Astrocyte of the hippocampus (primary cell): ENCODE data around the gene SHROOM2.
"Not testable (repeated sequence)": the region's sequence is repeated elsewhere in the genome, so short reads cannot be mapped to it uniquely, and the experiment has no call there.

Source experiments
- DNase-seq: peaks from one replicate; pipeline ENCODE4 v3.0.0; 2011; ENCODE audit warnings: low read depth, low spot score

SHROOM2 gene

DNA sequence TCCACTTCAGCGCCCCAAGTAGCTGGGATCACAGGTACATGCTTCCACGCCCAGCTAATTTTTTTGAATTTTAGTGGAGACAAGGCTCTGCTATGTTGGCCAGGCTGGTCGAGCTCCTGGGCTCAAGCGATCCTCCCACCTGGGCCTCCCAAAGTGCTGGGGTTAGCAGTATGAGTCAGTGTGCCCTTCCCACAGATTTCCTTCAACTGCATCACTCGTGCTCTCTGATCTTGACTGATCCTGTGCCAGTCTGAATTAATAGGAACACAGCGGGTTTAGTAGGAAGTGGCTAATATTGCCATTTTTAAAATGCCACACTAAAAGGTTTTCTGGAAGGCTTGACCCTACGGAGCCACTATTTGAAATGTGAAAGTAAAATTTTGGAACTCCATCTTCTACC, 4.3 kb upstream of the SHROOM2 start:
- DNase-seq: no peak

DNA sequence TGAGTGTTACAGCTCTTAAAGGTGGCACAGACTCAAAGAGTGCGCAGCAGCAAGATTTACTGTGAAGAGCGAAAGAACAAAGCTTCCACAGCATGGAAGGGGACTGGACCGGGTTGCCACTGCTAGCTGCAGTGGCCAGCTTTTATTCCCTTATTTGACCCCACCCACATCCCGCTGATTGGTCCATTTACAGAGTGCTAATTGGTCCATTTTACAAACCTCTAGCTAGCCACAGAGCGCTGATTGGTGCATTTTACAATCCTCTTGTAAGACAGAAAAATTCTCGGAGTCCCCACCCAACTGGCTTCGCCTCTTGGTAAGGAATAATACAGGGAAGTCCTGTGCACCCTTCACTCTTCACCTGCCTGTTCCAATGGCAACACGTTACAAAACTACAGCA, 1.9 kb upstream of the SHROOM2 start:
- no peak for DNase-seq

DNA sequence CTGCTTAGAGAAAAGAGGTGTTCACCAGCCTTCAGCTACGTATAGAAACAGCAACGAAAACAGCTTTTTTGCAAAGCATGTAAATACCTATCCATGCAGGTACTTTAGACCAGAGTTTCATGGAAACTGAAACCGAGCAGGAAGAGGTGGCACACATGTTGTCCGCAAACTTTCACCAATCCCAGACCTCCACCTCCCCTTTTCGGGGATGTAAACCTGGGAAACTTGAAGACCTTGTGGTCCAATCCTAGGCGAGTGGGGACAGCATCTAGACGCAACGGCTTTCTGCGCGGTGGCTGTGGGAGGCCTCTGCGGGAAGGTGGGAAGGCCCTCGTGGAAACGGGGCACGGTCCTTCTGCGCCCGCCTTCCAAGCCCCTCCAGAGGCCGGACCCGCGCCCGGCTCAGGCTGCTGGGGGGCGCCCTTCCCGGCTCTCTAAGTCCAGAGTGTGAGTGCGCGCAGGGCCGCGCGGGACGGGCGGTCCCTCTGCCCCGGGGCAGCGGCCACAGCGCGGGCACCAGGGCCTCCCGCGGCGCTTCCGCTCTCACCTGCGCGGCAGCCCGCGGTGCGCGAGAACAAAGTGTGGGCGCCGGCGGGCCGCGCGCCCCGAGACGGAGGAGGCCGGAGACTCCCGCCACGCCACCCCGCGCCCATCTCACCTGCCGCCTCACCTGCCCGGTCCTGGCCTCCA, 830 bp upstream of the SHROOM2 start:
- DNase-seq: no peak

DNA sequence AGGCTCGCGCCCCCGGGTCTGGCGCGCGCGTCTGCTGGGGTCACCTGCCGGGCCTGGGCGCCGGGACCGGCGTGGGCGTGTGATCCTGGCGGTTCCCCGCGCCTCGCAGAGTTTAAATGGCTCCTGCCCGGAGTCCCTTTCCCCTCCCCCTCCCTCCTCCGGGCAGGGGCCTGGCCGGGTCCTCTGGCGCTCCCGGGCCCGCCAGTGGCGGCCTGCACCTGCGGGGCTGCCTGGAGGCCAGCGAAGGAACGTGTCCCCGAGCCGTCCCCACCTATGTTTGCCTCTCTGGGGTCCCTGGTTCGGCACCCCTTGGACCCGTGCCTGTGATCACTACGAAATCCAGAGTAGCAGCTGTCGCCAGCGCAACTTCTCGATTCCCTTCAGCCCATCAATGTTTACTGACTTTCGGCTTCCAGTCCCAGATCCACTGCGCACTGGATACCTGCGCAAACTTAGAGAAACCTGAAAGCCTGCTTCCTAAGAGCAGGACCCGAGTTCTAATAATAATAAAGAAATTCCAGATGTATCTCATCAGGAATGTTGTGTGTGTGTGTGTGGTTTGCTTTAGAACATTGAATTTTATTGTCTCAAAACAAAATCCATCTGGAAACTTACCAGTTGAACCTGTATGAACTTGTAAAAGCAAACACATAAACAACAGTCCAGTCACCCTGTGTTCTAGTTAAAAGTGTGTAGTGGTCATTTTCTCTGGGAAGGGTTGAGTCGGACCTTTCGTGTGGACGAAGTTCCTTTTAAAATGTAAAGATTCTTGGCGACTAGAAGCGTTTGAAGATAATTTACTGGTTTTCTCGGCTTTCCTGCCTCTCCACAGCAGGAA, 788 bp downstream of the SHROOM2 start:
- peak; percentile 19 for DNase-seq

DNA sequence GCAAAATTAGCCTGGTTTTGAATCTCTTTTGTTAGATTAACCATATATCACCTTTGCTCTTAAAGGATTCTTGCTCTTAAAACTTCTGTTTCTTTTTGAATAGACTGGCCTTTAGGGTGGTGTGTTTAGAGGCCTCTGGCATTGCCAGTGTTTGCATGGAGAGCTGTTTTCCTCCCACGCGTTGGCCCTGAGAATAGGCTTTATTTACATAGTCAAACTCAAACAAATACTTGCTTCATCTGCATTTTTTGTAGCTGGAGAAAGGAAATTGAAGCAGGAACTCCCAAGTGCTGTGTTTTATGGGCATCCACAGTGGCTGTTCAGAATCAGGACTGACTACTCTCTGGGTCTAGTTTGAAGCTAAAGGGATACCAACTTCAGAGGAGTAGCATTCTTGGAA, 2.7 kb downstream of the SHROOM2 start:
- no peak for DNase-seq

DNA sequence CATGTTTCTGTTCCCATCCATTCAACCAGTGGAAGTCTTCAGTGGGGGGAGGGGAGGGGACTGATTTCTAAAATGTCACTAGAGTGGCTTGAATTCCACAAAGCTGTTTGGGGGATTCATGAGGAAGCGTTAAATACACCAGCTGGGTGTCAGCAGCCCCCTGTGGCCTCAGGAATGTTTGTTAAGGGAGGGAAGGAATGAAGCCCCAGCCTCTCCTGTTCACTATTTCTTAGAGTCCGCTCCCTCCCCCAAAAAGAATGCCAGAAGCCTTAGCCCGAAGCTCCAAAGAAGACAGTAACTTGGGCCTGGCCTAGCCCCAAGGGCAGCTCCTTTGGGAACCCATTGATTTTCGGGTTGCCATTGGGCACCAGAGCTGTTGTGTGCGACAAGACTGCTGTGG, 3.3 kb downstream of the SHROOM2 start:
- no peak for DNase-seq

DNA sequence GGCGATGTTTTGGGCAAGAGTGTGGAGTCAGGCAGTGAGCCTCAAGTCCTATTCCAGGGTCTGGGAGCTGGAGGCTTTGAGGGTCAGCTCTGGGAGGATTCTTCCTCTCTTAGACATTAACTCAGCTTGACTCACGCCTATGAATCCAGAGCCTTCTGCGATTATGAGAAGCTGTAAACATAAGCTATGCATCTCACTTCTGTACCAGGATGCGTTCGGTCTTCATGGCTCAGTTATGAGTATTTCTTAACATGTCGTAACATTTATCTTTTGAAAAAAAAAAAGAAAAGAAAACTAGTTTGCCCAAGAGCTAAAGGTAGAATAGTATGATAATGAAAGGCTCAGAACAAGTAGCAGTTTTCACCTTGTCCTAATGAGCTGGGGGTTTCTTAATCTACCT, 4.6 kb downstream of the SHROOM2 start:
- DNase-seq: no peak

DNA sequence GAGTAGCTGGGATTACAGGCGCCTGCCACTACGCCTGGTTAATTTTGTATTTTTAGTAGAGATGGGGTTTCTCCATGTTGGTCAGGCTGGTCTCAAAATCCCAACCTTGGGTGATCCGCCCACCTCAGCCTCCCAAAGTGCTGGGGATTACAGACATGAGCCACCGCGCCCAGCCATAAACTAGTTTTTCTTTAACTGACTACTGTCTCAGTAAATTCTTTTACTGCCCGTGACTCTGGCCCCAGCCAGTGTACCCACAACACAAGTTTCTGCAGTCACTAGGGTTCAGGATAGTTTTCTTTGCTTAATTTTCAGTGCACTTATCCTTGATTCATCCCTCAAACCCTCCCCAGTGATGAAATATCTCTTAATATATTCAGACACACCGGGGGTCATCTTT, 8.3 kb downstream of the SHROOM2 start:
- no peak for DNase-seq

DNA sequence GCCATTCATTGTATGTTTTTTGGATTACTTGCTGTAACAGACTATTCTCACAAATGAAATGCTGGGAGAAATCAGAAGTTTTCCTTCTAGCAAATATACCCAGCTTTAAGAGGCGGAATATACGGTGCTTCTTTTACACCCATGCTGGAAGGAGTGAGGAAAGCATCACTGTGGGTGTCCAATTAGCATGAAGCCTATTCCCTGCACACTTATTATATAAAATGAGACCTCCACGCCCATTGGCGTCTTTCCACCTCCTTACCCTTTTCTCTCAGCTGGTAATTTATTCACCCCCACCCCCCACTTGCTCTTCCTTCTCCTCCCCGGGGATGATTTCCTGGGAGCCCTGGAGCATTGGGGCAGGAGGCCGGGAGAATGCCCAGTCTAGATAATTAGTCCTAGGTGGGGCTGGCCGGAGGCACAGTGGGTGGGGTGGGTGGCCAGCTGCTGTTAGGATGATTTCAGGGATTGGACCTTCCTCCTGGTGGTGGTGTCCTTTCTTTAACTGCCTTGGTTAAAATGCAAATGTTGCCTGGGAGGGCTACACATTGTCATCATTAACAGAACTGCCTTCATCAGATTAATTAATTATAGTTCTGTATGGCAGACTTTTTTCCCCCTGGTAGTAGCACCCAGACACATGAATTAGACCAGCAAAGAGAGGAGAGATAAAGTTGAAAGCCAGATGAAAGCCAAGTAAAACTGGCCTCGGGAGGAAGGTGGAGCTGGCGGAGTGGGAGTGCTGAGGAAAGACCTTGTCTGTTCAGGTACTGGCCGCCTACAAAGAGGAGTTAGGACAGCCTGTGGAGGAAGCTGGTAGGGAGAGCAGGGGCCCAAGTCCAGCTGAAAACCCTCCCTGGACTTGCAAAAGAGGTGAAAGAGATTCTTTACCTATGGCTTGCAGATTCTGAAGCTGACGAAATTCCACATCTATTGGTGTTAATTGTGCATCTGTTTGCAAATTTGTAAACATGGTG, 11.4 kb downstream of the SHROOM2 start:
- DNase-seq: no peak

DNA sequence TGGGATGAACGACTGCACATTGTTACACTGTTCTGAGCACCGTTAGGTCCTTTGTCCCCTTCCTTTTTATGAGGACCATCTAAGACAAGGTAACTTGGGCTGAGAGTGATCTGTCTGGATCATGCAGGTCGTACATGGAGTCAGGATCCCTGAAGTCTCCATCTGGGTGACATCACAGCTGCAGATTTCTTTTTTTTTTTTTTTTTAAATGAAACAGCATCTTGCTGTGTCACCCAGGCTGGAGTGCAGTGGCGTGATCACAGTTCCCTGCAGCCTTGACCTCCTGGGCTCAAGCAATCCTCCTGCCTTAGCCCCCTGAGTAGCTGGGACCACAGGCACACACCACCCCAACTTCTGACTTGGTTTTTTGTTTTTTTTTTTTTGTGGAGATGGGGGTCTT, 16.5 kb downstream of the SHROOM2 start:
- DNase-seq: no peak

DNA sequence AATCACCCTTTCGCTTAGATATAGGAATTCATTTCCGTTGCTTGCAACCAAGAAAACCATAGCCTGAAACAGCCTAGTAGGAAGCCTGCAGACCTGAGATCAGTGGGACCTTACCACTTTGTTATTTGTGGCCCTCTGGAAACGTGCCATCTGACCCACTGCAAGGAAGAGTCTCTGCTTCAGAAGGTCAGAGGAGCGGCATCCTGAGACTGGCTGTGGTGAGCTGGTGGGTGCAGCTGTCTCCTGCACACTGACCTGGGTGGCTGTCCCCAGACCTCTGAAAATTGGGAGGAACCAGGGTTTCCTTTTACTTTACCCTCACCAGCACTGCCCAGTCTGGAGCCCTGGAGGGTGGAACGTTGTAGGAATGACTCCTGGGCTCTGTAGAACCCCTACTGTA, 18.2 kb downstream of the SHROOM2 start:
- DNase-seq: no peak

DNA sequence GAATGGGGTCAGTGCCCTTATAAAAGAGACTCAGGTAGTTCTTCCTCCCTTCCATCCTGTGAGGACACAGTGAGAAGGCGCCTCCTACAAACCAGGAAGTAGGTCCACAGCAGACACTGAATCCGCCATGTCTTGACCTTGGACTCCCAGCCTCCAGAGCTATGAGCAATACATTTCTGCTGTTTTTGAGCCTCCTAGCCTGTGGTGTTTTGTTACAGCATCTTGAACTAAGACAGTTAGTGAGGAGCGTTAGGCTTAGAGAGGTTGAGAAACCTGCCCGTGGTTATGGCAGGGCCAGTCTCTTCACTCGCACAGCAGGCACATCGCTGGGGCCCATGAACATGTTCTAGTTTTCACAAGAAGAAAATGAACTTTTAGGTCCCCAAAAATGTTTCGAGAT, 19.7 kb downstream of the SHROOM2 start:
- DNase-seq: no peak

DNA sequence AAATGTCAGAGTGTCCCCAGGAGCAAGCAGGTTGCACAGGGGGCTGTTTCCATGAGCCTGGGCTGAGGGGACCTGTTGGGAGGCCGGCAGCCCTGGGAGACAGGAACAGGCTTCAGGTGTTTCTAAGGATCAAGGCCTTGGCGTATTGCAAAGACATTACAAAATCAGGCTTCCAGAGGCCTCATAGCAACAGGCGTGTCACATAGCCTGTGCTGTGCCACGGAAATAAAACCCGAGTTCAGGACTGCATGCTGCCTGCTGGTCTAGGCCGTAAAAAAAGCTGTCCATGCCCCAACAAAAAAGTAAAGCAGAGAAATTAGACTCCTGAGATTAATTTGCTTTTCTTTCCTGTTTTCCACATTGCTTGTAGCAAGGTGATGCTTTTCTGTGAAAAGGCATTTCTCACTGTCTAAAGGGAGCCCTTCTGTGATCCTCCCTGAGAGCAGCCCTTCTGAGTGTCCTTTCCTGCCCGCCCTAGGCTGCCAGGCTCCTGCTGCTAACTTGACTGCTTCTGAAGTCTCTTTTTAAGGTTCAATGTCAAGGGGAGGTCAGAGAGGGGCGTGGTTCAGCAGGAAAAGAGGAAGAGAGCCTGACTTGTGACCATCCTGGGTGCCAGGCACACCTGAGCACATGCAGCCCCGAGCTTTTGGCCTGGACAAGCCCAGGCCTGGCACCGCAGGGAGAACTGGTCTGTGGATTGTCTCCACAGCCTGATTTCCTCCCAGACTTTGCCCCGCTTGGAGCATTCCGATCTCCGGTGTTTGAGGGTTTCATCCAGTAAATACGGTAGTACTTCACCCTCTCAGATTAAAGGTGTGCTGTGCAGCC, 21.3 kb downstream of the SHROOM2 start:
- DNase-seq: no peak

DNA sequence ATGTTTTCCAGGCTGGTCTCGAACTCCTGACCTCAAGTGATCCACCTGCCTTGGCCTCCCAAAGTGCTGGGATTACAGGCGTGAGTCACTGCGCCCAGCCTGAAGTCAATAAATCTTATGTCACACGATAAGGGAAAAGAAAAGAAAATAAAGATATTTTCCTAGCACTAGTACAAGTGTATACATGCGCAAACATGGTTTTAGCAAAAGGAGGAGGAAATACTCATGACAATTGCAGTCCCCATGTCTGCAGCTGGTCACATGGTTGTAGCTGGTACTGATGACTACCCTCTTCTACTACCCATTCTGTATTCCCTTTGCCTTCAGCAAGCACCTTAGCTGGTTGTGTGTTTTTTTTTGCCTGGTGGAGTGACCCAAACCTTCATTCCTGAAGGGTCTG, 23.6 kb downstream of the SHROOM2 start:
- not testable (repeated sequence) for DNase-seq

DNA sequence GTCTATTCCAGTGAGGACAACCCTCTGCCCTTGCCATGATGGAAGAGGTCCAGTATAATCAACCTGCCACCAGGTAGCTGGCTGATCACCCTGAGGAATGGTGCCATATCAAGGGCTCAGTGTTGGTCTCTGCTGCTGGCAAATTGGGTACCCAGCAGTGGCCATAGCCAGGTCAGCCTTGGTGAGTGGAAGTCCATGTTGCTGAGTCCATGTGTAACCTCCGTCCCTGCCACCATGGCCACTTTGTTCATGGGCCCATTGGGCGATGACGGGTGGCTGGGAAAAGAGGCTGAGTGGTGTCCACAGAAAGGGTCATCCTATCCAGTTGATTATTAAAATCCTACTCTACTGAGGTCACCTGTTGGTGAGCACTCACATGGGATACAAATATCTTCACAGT, 24.9 kb downstream of the SHROOM2 start:
- DNase-seq: not testable (repeated sequence)

DNA sequence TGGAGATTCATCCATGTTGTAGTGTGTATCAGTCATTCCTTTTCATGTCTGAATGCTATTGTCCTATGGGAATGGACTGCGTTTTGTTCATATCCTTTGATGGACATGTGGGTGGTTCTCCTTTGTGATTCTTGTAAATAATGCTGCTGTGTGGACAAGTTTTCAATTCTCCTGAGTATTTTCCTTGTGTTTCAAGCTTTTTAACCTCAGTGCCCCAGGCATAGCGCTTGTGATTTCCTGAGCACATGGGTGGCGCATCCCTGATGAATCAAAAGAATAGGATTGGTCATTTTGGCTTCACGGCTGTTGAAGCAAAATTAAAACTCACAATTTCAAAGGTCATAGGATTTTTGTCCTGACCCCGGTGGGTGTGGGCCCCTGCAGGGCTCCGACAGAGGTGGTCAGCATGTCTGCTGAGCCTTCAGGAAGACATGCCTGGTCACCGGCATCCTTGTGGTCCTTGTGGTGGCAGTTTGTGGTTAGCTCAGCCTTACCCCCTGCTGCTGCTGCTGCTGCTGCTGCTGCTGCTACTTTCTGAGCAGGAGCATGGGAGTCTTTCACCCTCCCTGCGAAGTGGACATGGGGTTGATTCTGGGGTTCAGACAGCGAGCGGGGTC, 30.0 kb downstream of the SHROOM2 start:
- DNase-seq: peak; percentile 67

DNA sequence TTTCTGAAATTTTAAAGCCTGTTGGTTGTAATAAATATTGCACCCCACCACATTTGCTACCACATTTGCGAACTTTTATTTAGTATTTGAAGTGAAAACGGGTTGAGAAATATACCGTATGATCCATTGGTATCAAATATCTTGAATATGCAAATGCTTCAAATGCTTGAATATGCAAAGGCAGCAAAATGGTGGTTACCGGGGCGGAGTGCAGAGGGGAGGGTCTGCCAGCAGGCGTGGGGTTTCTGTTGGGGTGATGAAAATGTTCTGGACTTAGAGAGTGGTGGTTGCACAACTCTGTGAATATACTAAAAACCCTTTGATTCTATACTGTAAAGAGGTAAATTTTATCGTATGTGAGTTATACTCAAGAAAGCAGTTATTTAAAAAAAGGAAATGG, 35.3 kb downstream of the SHROOM2 start:
- DNase-seq: no peak

DNA sequence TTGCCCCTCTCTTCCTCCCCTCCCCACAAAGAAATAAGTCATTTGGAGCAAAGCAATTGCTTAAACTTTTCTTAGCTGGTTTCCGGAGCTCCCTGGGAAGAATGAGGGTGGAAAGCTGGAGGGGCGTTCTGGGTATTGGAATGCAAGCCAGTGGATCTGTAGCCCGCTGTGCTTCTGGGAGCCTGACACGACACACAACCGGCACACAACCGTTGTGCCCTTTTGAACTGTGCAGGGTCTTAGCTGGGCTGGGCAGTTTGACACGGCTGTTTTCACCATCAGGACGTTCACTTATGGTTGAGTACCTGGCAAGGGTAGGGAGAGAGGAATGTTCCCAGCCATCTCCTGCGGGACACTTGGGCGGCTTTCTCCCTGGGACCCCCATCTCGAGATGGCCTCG, 38.3 kb downstream of the SHROOM2 start:
- DNase-seq: no peak

DNA sequence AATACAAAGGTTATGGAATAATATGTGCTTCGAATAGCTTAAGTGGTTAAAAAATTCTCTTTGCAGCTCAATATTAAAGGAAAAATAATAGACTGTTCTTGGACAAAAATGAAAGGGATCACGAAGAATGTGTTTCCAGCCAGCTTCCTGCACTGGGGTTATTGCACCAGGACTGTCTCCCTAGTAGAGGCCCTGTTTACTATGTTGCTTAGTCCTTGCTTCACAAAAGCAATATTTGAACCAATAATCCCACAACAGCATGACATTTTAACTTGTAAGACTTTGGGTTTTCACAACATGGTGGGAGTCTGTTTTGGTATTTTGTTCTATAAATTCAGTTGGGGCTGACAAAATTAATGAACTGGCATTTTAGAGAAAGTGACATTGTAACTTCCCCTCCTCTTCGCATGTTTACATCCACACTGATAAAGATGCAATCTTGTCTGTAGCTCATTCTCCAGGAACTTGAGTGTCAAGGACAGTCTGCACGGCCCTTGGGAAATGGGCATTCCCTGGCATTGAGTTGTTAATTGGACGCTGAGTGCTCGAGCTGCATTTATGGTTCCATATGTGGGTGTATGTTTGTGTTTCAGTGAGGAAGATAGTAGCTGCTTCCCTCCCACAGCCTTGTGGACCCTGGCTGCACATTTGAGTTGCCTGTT, 39.0 kb downstream of the SHROOM2 start:
- DNase-seq: no peak

DNA sequence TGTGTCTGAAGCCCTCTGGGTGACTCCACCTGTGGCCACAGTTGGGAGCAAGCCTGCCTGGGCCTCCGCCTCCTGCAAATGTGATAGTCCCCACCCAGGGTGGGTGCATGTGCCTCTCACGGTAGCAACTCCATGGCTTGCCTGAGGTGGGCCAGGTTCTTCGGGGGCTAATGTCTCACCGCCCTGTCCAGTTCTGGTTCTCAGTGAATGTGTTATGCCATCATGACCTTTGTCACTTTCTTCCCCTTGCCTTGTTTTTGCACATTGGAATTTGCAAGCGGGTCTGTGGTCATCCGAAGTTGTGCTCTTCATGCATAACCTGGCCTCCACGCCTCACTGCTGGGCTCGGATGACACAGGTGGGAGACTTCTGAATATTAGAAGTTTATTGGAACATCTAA, 39.7 kb downstream of the SHROOM2 start:
- DNase-seq: no peak
